Lower leg skin (tissue), 3 donors: Measurements from ENCODE around the gene SESN1.

Source experiments
- POLR2A ChIP-seq, 2 donors: fragments of 450-650 bp; IDR thresholded peaks; one replicate each; pipeline ENCODE4 v1.6.1; 2016 to 2017; ENCODE audit warnings: antibody characterized with exemption in 2 of 2, mild to moderate bottlenecking in 1 of 2, moderate library complexity in 1 of 2
- TF ChIP-seq, protein P1 (sequence below), 3 donors: fragments of 450-650 bp; IDR thresholded peaks; one replicate each; pipeline ENCODE4 v1.5.1; 2016; ENCODE audit warnings: antibody characterized with exemption in 3 of 3, mild to moderate bottlenecking in 3 of 3, moderate library complexity in 2 of 3

DNA sequence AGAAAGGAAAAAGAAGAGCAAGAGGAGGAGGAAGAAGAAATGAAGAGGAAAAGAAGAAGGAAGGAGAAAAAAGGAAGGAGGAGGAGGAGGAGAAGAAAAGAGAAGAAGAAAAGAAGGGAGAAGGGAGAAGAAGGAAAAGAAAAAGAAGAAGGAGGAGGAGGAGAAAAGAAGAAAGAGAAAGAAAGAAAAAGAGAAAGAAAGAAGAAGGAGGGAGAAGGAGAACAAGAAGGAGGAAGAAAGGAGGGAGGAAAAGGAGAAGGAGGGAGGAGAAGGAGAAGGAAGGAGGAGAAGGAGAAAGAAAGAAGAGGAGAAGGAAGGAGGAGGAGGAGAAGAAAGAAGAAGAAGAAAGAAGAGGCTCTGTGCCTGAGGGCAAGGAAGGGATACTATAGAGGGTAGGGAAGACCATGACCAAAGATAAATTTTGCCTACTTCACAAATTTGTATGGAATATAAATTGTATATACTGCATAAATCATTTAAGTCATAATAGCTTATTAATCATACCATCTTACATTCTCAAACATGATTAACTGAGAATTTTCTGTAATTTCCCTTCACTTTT lies 55.7 kb downstream of the SESN1 start:
- TF ChIP-seq, protein P1, sequence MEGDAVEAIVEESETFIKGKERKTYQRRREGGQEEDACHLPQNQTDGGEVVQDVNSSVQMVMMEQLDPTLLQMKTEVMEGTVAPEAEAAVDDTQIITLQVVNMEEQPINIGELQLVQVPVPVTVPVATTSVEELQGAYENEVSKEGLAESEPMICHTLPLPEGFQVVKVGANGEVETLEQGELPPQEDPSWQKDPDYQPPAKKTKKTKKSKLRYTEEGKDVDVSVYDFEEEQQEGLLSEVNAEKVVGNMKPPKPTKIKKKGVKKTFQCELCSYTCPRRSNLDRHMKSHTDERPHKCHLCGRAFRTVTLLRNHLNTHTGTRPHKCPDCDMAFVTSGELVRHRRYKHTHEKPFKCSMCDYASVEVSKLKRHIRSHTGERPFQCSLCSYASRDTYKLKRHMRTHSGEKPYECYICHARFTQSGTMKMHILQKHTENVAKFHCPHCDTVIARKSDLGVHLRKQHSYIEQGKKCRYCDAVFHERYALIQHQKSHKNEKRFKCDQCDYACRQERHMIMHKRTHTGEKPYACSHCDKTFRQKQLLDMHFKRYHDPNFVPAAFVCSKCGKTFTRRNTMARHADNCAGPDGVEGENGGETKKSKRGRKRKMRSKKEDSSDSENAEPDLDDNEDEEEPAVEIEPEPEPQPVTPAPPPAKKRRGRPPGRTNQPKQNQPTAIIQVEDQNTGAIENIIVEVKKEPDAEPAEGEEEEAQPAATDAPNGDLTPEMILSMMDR (IDR thresholded peaks at IDR 0.05) = no peak
- TF ChIP-seq POLR2A (IDR thresholded peaks at IDR 0.05) = no peak
